ENCODE data around the gene RASGRP1.
A peak's percentile ranks its signal among the peaks of the same experiment; 100 is the strongest.
"Not testable (repeated sequence)": the region's sequence is repeated elsewhere in the genome, so short reads cannot be mapped to it uniquely, and the experiment has no call there.

Gene RASGRP1

DNA sequence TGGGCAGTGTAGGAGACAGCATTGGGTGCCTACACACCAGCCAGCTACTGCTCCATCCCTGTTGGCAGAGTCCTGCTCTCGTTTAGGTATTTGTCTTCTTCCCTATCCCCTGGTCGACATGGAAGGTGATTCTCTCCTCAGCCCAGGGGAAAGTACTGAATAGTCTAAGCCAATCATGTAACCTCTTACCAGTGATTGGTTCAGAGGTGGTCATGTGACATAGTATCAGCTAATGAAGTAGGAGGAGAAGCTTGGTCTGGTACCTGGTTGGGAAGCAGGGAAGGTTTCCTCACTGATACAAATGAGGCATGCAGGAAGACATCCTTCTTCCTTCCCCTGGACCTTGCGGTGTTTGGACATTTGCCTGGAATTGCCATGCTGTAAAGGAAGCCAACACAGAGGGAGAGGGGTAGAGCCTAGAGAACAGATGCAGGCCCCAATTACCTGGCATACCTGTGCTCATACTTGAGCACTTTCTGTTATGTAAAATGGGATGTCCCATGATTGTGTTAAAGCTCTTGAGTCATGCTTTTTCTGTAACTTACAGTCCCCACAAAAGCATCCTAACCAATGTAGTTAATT is 32.7 kb upstream of the RASGRP1 start:
- in situ Hi-C loops (cut with HindIII; ENCODE audit: low pct_unique_long_range_greater_than_20kb, low sequenced_read_pairs) = no loop called here
- DNase-seq (ENCODE audit: low read depth in 1 of 2, low spot score in 1 of 2) = no peak
- TF ChIP-seq JUND (IDR thresholded peaks at IDR 0.05; ENCODE audit: low read depth) = no peak

DNA sequence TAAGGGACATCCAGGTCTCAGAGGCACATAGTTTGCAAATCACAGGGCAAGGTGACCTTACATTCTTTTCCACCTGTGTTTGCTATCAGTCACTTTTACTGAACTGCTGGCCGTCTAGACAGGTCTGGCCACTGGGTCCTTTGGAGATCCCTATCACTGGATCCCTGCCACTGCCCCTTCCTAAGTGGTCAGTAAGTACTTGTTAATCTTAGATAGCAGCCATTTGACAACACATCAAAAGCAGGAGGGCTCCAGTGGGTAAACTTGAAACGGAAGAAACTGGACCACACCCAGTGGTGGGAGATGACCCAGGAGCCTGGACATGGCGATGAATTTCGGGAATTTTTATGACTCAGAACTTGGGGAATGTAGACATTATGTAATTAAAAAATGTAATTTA is 28.9 kb upstream of the RASGRP1 start:
- in situ Hi-C loops (cut with HindIII; ENCODE audit: low pct_unique_long_range_greater_than_20kb, low sequenced_read_pairs) = no loop called here
- peak in 1 of 2 experiments; percentile 41 for DNase-seq (ENCODE audit: low read depth in 1 of 2, low spot score in 1 of 2)
- TF ChIP-seq JUND (IDR thresholded peaks at IDR 0.05; ENCODE audit: low read depth) = no peak

DNA sequence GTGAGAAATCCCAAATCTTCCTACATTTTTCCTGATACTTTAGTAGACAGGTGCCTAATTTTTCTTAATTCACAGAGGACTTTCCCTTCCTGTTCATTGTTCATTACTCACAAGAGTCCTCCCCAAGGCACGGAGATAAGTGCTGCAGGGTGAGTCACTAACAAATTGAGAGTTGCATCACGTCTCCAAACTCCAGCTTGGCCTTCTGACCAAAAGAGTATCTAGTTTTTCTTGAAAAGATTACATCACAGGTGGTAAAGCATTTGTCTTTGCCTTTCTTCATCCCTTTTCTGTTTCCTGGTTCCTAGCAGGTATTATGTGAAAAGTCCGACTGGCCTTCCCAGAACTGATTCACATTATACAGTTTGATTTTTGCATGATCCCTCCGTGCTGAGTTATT is 24.9 kb upstream of the RASGRP1 start:
- no peak for TF ChIP-seq JUND (IDR thresholded peaks at IDR 0.05; ENCODE audit: low read depth)
- DNase-seq (ENCODE audit: low read depth in 1 of 2, low spot score in 1 of 2) = no peak
- in situ Hi-C loops (cut with HindIII; ENCODE audit: low pct_unique_long_range_greater_than_20kb, low sequenced_read_pairs) = no loop called here

DNA sequence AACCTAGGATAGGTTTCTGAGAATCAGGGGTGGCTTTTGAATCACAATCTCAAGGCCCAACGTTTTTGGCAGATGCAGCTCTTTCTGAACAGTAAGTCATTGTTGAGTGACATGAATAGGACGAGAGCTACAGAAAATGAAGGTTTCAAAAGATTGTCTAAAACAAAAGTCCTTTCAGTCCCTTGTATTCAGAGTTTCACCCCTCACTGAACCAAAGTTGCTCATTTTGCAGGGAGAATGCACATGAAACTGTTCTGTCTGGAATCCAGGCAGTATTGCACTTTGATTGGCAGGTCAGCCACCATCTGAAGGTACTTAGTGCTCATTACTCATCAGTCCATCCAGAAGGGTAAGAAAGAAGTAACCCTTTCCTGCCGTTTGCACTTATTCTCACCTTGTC is 24.1 kb upstream of the RASGRP1 start:
- in situ Hi-C loops (cut with HindIII; ENCODE audit: low pct_unique_long_range_greater_than_20kb, low sequenced_read_pairs) = no loop called here
- no peak for TF ChIP-seq JUND (IDR thresholded peaks at IDR 0.05; ENCODE audit: low read depth)
- DNase-seq (ENCODE audit: low read depth in 1 of 2, low spot score in 1 of 2) = no peak

DNA sequence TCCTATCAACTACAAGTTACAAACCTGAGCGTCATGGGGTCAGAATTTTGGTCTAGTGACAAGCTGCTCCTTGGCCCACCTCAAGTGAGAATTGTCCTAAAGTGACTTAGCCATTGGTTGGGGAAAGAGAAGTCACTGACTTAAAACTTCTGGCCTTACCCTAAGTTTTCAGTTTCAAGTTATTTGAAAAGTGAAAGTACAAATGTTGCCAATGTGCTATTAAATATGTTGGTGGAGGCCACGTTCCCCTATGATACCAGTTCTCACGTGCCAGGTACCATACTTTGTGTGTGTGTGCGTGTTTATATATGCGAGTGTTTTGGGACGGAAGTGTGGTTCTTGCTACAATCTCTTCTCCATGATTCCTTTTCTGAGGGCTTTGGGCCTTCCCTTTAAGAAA is 22.6 kb upstream of the RASGRP1 start:
- in situ Hi-C loops (cut with HindIII; ENCODE audit: low pct_unique_long_range_greater_than_20kb, low sequenced_read_pairs) = no loop called here
- no peak for DNase-seq (ENCODE audit: low read depth in 1 of 2, low spot score in 1 of 2)
- TF ChIP-seq JUND (IDR thresholded peaks at IDR 0.05; ENCODE audit: low read depth) = no peak

DNA sequence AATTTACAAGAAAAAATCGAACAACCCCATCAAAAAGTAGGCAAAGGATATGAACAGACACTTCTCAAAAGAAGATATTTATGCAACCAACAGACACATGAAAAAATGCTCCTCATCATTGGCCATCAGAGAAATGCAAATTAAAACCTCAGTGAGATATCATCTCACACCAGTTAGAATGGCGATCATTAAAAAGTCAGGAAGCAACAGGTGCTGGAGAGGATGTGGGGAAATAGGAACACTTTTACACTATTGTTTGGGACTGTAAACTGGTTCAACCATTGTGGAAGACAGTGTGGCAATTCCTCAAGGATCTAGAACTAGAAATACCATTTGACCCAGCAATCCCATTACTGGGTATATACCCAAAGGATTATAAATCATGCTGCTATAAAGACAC is 21.4 kb upstream of the RASGRP1 start:
- DNase-seq (ENCODE audit: low read depth in 1 of 2, low spot score in 1 of 2); in situ Hi-C loops (cut with HindIII; ENCODE audit: low pct_unique_long_range_greater_than_20kb, low sequenced_read_pairs): not testable (repeated sequence)

DNA sequence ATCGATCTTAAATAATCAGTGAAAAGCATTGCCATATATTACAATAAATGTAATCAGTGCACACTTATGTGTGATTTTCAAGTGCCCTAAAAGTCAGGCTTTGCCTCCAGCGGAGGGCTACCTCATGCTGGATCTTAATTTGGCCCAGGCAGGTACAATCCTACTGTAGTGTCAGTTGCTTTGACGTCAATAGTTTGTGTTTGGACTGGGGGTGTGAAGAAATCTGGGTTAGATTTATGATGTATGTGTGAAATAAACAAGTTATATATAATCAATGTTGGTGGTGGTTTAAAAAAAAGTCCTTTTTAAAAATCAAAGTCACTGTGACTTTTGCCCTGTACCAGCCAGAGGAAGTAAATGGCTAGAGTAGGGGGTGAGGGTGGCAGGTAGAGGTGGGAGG is 14.0 kb upstream of the RASGRP1 start:
- in situ Hi-C loops (cut with HindIII; ENCODE audit: low pct_unique_long_range_greater_than_20kb, low sequenced_read_pairs) = no loop called here

DNA sequence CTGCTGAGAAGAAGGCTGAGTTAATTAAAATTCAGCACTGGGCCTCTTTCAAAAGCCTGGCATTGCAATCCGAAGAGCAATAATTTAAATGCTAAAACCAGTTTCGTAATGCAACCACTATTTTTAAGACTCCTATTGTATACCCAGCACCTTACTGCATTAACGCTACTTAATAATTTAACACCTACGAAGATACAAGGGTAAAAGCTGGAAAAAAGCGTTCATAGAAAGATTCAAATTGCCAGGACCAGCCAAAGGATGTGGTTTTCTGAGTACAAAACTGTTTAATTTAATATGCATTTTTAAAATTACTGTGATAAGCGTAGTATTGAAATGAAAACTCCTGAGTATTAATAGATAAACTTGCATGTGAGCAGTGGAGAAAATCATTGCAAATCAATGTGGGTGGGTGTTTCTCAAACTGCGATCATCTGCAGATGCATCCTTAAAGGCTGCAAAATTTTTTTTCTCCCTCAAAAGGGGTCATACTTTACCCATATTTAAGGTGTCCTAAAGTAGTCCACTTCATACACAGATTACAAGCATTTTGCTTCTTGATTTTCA is 12.9 kb upstream of the RASGRP1 start:
- no peak for TF ChIP-seq JUND (IDR thresholded peaks at IDR 0.05; ENCODE audit: low read depth)
- in situ Hi-C loops (cut with HindIII; ENCODE audit: low pct_unique_long_range_greater_than_20kb, low sequenced_read_pairs) = no loop called here
- no peak for DNase-seq (ENCODE audit: low read depth in 1 of 2, low spot score in 1 of 2)

More for the DNA sequence above, 14.0 kb upstream of the RASGRP1 start:
- DNase-seq (ENCODE audit: low read depth in 1 of 2, low spot score in 1 of 2) = no peak
- TF ChIP-seq JUND (IDR thresholded peaks at IDR 0.05; ENCODE audit: low read depth) = no peak

DNA sequence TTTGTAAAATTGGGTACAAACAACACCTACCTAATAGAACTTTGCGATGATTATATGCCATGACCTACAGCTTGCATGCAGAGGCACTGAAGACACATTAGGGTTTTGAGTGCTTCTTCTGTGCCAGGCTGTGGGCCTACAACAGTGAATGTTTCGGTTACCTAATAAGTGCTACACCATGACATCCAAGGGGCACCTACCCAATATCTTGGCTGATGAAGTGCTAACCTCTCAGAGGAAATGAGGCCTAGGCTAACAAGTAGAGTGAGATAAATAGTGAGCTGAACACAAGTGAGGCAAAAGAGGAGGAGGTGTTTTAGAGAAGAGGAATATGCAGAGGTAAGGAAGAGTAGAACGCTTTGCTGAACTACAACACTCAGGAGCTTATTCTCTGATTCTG is 12.2 kb upstream of the RASGRP1 start:
- TF ChIP-seq JUND (IDR thresholded peaks at IDR 0.05; ENCODE audit: low read depth) = no peak
- in situ Hi-C loops (cut with HindIII; ENCODE audit: low pct_unique_long_range_greater_than_20kb, low sequenced_read_pairs) = no loop called here
- DNase-seq (ENCODE audit: low read depth in 1 of 2, low spot score in 1 of 2) = no peak

DNA sequence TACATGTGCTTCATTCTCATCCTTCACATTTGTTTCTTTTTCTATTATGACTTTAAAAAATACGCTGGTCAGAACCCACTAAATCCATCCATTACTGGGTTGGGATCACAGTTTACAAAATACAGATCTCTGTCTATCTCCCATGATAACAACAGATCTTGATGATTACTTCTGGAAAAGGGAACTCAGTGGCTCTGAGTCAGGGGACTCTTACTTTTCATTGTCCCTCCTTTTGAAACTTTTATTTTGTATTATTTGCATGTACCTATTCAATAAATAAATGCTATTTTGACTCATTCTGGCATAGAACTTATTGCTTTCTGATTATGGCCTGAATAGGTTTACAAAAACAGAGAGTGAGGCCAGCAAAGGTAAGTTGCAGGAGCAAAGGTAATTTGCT is 11.6 kb upstream of the RASGRP1 start:
- TF ChIP-seq JUND (IDR thresholded peaks at IDR 0.05; ENCODE audit: low read depth) = no peak
- in situ Hi-C loops (cut with HindIII; ENCODE audit: low pct_unique_long_range_greater_than_20kb, low sequenced_read_pairs) = no loop called here

DNA sequence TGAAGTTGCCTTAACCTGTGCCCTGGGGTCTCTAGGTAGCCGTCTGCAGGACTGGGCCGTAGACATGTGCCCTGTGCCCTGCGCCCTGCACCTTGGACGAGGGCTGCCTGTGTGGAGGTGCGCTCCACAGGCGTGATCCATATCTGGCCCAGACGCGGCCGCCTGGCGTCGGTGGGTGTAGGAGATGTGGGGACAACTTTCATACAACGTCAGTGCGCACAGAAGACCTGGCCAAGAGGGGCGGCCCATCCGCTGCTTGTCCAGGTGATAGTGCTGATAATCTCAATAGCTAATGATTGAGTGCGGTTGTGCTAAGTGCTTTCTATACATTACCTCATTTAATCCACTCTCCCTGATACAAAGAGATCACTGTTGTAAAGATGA is 665 bp upstream of the RASGRP1 start:
- no peak for DNase-seq (ENCODE audit: low read depth in 1 of 2, low spot score in 1 of 2)
- no peak for TF ChIP-seq JUND (IDR thresholded peaks at IDR 0.05; ENCODE audit: low read depth)
- in situ Hi-C loops (cut with HindIII; ENCODE audit: low pct_unique_long_range_greater_than_20kb, low sequenced_read_pairs) = no loop called here

More for the DNA sequence above, 11.6 kb upstream of the RASGRP1 start:
- DNase-seq (ENCODE audit: low read depth in 1 of 2, low spot score in 1 of 2) = no peak

DNA sequence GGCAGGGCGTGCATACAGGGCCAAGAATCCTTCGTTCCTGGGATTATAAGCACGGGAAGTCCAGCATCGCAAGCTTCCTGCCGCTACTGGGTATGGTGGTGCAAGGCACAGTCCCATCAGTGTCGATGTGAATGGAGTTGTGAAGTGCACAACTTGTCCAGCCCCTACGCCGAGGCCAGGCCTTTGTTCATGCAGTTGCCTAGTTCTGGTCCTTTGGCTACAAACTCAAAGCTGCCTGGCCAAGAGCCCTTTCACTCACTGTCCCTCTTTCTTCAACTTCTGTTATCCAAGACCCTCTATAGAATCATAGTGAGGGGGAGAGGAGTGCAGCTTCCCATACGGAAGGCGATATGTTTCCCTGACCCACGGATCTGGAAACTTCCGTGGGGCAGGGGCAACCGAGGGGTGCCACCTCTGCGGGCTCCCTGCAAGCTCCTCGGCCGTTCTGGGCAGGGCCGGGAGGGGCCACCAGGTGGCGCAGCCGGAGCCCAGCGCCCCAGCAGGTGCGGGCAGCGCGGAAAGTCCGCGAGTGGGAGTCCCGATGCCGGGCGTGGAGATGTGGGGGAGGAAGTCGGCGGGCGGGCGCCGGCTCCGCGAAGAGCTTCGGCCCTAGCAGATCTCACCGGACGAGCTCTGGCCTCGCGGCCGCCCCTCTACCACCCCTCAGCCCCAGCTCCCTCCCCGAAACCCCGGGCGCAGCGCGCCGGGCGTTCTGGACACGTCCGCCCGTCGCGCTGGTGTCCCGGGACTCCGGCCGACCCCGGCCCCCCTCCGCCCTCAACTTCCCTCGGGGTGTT is 693 bp downstream of the RASGRP1 start:
- in situ Hi-C loops (cut with HindIII; ENCODE audit: low pct_unique_long_range_greater_than_20kb, low sequenced_read_pairs) = no loop called here
- TF ChIP-seq JUND (IDR thresholded peaks at IDR 0.05; ENCODE audit: low read depth) = no peak
- peak; percentile 68 to 69 for DNase-seq (ENCODE audit: low read depth in 1 of 2, low spot score in 1 of 2)

DNA sequence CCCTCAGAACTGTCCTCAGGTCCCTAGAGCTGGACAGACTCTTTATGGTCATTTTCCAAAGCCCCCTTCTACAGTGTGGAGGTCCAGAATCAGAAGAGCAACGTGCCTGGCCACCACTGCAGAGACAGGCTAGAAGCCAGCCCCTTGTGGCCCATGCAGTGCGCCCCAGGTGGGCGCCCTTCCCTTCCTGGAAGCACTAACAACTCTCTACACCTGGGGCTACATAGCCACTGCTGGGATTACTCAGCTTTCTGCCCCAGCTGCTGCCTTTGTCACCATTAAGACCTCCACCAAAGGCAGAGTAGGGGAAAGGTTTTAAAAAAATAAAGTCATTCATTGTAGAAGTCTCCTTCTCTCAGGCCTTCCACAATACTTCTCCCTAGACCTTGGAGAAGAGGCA is 2.3 kb downstream of the RASGRP1 start:
- DNase-seq (ENCODE audit: low read depth in 1 of 2, low spot score in 1 of 2) = no peak
- in situ Hi-C loops (cut with HindIII; ENCODE audit: low pct_unique_long_range_greater_than_20kb, low sequenced_read_pairs) = no loop called here
- no peak for TF ChIP-seq JUND (IDR thresholded peaks at IDR 0.05; ENCODE audit: low read depth)

Data from T47D (cell line).